MCF 10A (cell line): ENCODE data around the gene GPR148. TPM values are rescaled to one million over a fixed set of nuclear protein-coding genes. Genes with fewer than 3 reads are reported as not detected.

Experiments used
- BruUV-seq: library from RNA; stranded (reverse); fragments of 400-500 nt; replicated peaks from 2 replicates; lab custom pipeline; 2021; lab: Mats Ljungman, UMichigan
- CTCF ChIA-PET: fragments of 300-600 bp; sonication (Branson Sonifier 250); formaldehyde crosslinking; extraction: SDS; loops from one replicate; lab custom pipeline; 2021; ENCODE audit warnings: antibody characterized with exemption, inconsistent platforms; lab: Yijun Ruan, JAX
- POLR2A ChIA-PET: fragments of 300-600, 350-650 bp; sonication (Branson Sonifier 250); formaldehyde crosslinking; extraction: SDS; loops from one replicate; lab custom pipeline; 2020; ENCODE audit warnings: antibody characterized with exemption, inconsistent platforms; lab: Yijun Ruan, JAX
- DNase-seq: peaks from one replicate; pipeline ENCODE4 v3.0.0-alpha.2; 2018; ENCODE audit not compliant: unreplicated experiment
- H3K27ac Mint-ChIP-seq: one replicate; pipeline ENCODE4 v1.8.0; 2022; ENCODE audit warnings: mild to moderate bottlenecking, low read depth, mixed read lengths; ENCODE audit not compliant: unreplicated experiment
- H3K27me3 Mint-ChIP-seq: one replicate; pipeline ENCODE4 v1.8.0; 2022; ENCODE audit warnings: mixed read lengths; ENCODE audit not compliant: insufficient read depth, unreplicated experiment
- H3K36me3 Mint-ChIP-seq: one replicate; pipeline ENCODE4 v1.8.0; 2022; ENCODE audit warnings: mild to moderate bottlenecking, moderate library complexity, mixed read lengths; ENCODE audit not compliant: insufficient read depth, unreplicated experiment
- H3K4me1 Mint-ChIP-seq: one replicate; pipeline ENCODE4 v1.8.0; 2022; ENCODE audit warnings: mixed read lengths; ENCODE audit not compliant: insufficient read depth, unreplicated experiment
- H3K4me3 Mint-ChIP-seq: one replicate; pipeline ENCODE4 v1.8.0; 2022; ENCODE audit warnings: mild to moderate bottlenecking, moderate library complexity, mixed read lengths; ENCODE audit not compliant: unreplicated experiment
- H3K9me3 Mint-ChIP-seq: one replicate; pipeline ENCODE4 v1.8.0; 2022; ENCODE audit warnings: mixed read lengths; ENCODE audit not compliant: unreplicated experiment
- CTCF ChIP-seq: fragments of 200-600 bp; IDR thresholded peaks from one replicate; pipeline ENCODE4 v1.8.0; 2022; ENCODE audit warnings: antibody characterized with exemption, mild to moderate bottlenecking; ENCODE audit not compliant: unreplicated experiment
- intact Hi-C: fragments of 100-400 bp; cut with micrococcal nuclease; formaldehyde crosslinking; loops from 2 replicates; pipeline ENCODE4 v1.14.1; 2022
- total RNA-seq: library from RNA; stranded (reverse); gene quantifications from 2 replicates; pipeline ENCODE4 v1.2.3, GENCODE V29; 2022

The GPR148 gene
- total RNA-seq, 1 experiment from 2014 or later = not detected

GRCh38 chr2:130720036-130720435 lies 8.8 kb upstream of the GPR148 start:
- Mint-ChIP-seq H3K27ac (no peak overlapping the region), H3K36me3 (no peaks in the 10 kb centered on the region), H3K4me1 (no peaks in the 10 kb centered on the region), H3K4me3 (no peak overlapping the region), H3K9me3 (no peaks in the 10 kb centered on the region), H3K27me3 (no peaks in the 10 kb centered on the region)
- no peak for TF ChIP-seq CTCF
- intact Hi-C loops = no loop called here
- no TSS peak for BruUV-seq
- ChIA-PET CTCF (interaction anchor here (0.5 to 0.6 kb wide), 2 partner anchors 23 to 64 kb away, joined by 3 read pairs; no protein-coding TSS in a partner anchor), POLR2A (no interaction called here)
- peak; percentile 75 for DNase-seq

GRCh38 chr2:130720528-130720927 lies 8.3 kb upstream of the GPR148 start:
- Mint-ChIP-seq H3K36me3 (no peaks in the 10 kb centered on the region), H3K27ac (no peak overlapping the region), H3K4me3 (no peak overlapping the region), H3K9me3 (no peaks in the 10 kb centered on the region), H3K27me3 (no peaks in the 10 kb centered on the region), H3K4me1 (no peaks in the 10 kb centered on the region)
- no peak for TF ChIP-seq CTCF
- CTCF ChIA-PET = interaction anchor here (0.5 to 0.6 kb wide), 2 partner anchors 23 to 64 kb away, joined by 3 read pairs; no protein-coding TSS in a partner anchor
- BruUV-seq = no TSS peak
- intact Hi-C loops = no loop called here
- peak; percentile 1 for DNase-seq
- POLR2A ChIA-PET = no interaction called here

- no TSS peak for BruUV-seq
- H3K9me3 Mint-ChIP-seq = no peaks in the 10 kb centered on the region
- H3K4me1 Mint-ChIP-seq = no peaks in the 10 kb centered on the region
- H3K36me3 Mint-ChIP-seq = no peaks in the 10 kb centered on the region
- TF ChIP-seq CTCF = no peak
- H3K27me3 Mint-ChIP-seq = no peaks in the 10 kb centered on the region
- H3K27ac Mint-ChIP-seq = no peak overlapping the region
- CTCF ChIA-PET = no interaction called here
- intact Hi-C loops = no loop called here
- H3K4me3 Mint-ChIP-seq = no peak overlapping the region
- no peak for DNase-seq
- POLR2A ChIA-PET = no interaction called here
Observed at GRCh38 chr2:130724455-130724854, 4.4 kb upstream of the GPR148 start.

- Mint-ChIP-seq H3K9me3 (no peaks in the 10 kb centered on the region), H3K4me3 (no peak overlapping the region), H3K4me1 (no peaks in the 10 kb centered on the region), H3K27ac (no peak overlapping the region), H3K27me3 (peaks cover 15% of the 10 kb centered on the region), H3K36me3 (no peaks in the 10 kb centered on the region)
- no peak for TF ChIP-seq CTCF
- intact Hi-C loops = no loop called here
- DNase-seq = no peak
- ChIA-PET CTCF (interaction anchor here (0.6 kb wide), 3 partner anchors 11 to 178 kb away, joined by 3 read pairs; no protein-coding TSS in a partner anchor), POLR2A (no interaction called here)
- BruUV-seq = no TSS peak
Observed at GRCh38 chr2:130726614-130727180, 2.2 kb upstream of the GPR148 start.
